ENCODE data around the gene TRIP11.

The TRIP11 gene

GRCh38 chr14:92012121-92012748 is 27.6 kb downstream of the TRIP11 start:
- in situ Hi-C loops (cut with MboI; ENCODE audit: low sequenced_read_pairs), result no loop called here

GRCh38 chr14:92010644-92011043 is 29.2 kb downstream of the TRIP11 start:
- in situ Hi-C loops (cut with MboI; ENCODE audit: low sequenced_read_pairs), result no loop called here

DNA sequence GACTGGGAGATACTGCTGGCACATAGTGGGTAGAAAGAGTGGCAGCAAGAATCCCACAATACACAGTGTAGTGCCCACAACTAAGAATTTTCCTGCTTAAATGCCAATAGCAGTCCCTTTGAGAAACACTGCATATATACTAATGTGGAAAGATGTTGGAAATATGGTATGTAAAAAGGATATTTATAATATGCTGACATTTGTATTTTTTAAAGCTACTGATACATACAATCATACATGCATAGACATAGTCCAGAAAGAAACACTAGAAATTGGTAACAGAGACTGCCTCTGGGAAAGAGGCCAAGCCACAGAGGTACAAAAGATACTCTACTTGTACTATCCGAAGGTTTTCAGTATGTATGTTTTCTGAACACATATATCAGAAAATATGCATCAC is 30.3 kb downstream of the TRIP11 start:
- in situ Hi-C loops (cut with MboI; ENCODE audit: low sequenced_read_pairs), result no loop called here

DNA sequence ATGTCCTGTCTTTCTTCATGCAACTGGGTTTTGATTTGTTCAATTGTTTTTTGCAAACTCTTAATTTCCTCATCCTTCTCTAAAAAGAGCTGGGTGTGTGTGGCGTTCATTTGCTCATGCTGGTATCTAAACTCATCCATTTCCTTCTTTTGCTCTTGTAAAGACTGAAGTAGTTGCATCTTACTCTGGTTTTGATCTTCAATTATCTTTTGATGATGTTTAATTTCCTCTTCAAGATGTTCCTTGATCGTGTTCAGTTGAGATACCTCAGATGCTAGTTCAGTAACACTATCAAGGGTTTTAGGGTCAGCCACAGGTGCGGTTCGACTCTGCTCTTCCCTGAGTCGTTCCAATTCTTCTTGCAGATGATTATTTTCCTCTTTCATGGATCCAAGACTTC is 34.8 kb downstream of the TRIP11 start:
- in situ Hi-C loops (cut with MboI; ENCODE audit: low sequenced_read_pairs), result no loop called here

DNA sequence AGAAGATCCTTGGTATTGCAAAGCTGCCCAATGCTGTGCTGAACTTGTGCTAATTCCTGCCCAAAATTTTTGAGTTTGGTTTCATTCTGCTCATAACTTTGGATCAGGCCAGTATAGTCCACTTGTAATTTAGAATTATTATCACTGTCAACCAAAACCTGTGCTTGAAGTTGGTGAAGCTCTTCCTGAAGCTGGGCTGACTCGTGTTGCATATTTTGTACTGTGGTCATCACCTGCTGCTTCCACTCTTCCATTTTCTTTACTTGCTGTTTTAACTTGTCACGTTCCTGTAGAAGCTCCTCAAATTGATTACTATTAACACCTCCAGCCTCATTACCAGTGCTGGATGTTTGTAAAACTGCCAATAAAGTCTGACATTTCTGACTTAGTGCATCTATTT is 35.8 kb downstream of the TRIP11 start:
- in situ Hi-C loops (cut with MboI; ENCODE audit: low sequenced_read_pairs), result no loop called here

DNA sequence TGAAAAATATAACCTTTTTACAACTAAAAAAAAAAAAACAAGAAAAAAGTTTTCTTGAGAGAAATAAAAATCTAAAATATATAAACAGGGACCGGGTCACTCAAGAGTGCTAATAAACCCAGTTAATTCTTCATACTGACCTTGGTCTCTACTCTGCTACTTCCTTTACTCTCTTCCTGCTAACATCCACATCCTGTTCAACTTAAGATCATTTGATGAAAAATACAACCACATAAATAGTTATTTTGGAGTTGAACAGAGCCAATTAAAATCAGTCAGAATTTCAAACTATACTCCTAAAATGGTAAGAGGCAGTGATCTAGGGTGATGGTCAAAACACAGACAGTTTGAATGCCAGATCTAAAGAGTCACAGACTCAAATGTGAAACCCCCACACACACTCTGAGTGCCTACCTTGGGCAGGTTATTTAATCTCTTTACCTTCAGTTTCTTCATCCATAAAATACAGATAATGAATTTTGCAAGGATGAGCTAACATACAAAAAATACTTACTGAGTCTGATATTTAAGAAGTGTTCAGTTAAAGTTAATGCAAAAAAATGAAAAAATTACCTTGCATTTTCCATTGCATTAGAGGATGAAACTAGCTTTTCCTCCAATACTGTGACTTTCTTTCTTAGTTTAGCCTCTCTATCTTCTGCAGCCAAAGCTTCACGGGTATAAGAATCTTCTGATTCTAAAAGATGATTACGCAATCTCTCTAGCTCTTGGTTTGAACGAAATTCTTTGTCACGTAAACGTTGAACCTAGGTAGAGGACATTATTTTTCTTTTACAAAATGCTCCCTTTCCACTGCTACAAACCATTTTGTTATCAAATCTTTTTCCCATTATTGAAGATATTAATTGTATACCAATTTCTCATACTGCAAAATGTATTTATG is 40.9 kb downstream of the TRIP11 start:
- in situ Hi-C loops (cut with MboI; ENCODE audit: low sequenced_read_pairs), result no loop called here

DNA sequence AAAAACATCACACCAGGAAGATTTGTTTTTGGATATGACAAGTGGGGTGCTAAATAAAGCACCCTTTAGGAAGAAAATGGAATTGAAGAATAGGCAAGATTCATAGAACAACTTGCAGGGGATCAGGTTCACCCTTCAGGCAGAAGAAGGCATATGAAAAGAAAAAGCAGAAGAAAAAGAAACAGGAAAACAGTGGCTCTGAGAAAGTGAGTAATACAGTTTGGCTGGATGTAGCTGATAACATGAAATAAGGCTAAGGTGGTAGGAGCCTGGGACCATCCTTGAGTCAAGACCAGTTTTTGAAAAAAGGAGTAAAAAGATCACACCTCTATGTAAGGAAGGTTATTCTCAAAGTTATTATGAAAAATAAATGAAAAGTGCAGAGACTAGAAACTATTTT is 42.4 kb downstream of the TRIP11 start:
- in situ Hi-C loops (cut with MboI; ENCODE audit: low sequenced_read_pairs), result no loop called here

DNA sequence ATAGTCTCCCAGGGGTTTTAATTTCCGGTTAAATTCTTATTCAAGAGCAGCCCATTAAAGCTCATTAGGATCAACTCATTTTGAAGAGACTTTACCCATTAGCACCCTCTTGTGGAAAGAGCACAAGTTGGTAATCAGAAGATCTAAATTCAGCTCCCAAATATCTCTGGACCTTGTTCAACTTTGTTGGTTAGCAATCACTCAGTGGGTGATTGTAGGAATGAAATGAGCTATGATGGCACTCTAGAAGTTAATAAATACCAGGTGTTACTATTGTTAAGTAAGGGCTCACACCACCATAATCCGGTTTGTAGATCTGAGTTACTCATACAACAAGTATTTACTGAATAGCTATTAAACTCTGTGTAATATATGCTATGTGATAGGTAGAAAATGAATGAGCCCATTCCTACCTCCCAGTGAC is 42.9 kb downstream of the TRIP11 start:
- in situ Hi-C loops (cut with MboI; ENCODE audit: low sequenced_read_pairs), result no loop called here

DNA sequence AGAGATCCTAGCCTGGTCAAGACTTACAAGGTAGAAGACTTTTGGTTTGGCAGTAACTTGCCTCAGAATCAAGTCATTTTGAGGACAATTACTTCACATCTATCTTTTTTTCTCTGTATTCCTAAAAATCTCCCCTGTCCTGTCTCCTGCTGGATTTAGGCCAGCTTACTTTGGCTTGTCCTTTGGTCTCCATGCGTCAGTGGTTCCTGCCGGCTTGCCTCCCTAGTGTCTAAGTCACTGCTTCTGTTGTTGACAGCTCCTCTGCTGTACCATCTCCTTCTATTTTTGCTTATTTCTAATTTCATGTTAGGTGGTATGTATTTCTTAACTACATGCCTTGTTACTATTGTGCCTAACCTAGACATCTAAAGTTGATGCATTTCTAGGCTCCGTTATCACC is 52.7 kb downstream of the TRIP11 start:
- in situ Hi-C loops (cut with MboI; ENCODE audit: low sequenced_read_pairs), result no loop called here

DNA sequence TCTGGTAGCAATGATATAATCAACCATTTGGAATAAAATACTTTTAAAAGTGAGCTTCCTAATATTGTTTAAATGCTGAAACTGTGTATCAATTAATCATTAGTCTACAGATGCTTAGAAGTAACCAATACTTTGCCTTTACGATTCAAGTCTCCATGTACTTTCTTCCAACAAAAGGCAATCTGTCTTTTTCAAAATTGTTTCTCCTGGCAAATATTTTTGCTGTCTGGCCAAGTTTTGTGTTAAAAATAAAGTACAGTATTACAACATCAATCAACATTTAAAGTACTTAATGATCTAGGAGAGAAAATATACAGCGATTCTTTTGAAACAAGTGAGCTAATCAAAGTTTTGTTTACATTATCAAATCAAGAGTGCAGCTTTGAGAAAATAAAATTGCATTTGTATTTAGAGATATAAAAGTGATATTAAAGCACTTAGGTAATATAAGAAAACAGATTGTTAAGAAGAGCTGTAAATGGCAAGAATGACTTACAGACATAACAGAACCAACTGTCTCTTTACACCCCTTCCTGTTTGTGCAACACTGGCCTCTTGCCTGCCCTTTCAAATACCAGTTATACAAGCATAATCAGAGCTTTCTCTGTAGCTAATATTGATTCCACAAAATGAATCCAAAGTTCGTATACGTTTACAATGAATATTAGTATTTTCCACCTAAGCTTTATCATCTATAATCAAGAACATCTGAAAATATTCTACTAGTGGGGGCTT is 54.2 kb downstream of the TRIP11 start:
- in situ Hi-C loops (cut with MboI; ENCODE audit: low sequenced_read_pairs), result no loop called here

DNA sequence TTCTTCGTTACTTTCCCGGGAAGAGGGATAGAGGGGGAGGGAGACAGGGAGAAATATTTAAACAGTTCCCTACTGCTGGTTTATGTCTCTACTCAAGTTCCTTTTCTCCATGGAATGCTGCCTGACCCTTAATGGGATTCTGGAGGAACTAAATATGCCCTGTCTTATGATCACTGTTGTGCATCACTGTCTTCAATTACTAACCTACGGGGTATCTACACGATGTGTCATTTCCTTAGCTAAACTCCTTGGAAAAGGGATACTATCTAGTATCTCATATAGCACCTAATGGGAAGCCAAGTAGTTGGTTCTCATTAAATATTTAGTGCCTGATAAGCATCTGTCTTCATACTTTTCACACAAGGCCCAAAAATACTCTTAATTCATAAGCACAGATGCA is 54.9 kb downstream of the TRIP11 start:
- in situ Hi-C loops (cut with MboI; ENCODE audit: low sequenced_read_pairs), result no loop called here

DNA sequence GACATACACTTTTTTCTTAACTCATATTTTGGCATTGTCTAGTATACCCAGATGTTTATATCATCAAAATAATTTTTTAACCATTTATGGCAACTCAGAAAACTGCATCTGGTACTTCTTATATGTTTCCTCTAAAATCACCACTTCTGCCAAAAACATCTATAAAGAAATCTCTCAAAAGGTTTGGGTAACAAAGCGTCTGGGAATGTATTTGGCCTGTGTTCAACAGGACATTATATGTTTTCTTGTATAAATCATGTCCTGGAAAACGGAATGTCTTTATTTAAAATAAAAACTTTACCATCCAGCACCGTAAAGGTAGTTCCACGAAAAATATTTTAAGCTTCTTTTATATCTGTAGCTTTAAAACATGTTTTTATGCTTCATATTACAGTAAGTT is 56.3 kb downstream of the TRIP11 start:
- in situ Hi-C loops (cut with MboI; ENCODE audit: low sequenced_read_pairs), result no loop called here

GRCh38 chr14:91980157-91980556 is 59.7 kb downstream of the TRIP11 start:
- in situ Hi-C loops (cut with MboI; ENCODE audit: low sequenced_read_pairs), result no loop called here

- in situ Hi-C loops (cut with MboI; ENCODE audit: low sequenced_read_pairs), result no loop called here
Observed at GRCh38 chr14:91977884-91978283, 62.0 kb downstream of the TRIP11 start.

- in situ Hi-C loops (cut with MboI; ENCODE audit: low sequenced_read_pairs), result no loop called here
Observed at GRCh38 chr14:91975763-91976162, 64.1 kb downstream of the TRIP11 start.

- in situ Hi-C loops (cut with MboI; ENCODE audit: low sequenced_read_pairs), result no loop called here
Observed at GRCh38 chr14:91971188-91971778, 68.6 kb downstream of the TRIP11 start.

- in situ Hi-C loops (cut with MboI; ENCODE audit: low sequenced_read_pairs), result no loop called here
Observed at GRCh38 chr14:91968280-91968679, 71.6 kb downstream of the TRIP11 start.

DNA sequence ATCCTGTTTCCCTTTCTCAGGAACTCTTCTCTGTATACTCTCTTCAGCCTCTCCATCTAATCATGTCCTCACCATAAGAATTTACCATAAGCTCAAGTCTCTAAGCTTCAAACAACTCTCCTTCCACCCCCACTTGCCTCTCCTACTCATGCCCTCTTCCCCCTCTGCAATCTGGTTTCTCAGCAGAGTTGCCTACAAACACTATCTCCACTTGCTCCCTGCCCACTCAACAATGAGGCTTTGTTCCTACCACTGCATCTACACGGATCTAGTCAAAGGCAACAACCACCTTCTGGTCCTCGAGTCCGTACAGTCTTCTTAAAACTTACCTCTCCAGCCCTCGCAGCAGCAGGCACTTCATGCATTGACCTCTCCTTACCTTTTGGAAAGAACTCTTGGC is 75.1 kb downstream of the TRIP11 start:
- in situ Hi-C loops (cut with MboI; ENCODE audit: low sequenced_read_pairs), result no loop called here

- in situ Hi-C loops (cut with MboI; ENCODE audit: low sequenced_read_pairs), result no loop called here
Observed at GRCh38 chr14:91964011-91964410, 75.8 kb downstream of the TRIP11 start.

GRCh38 chr14:91963465-91963864 is 76.4 kb downstream of the TRIP11 start:
- in situ Hi-C loops (cut with MboI; ENCODE audit: low sequenced_read_pairs), result no loop called here
